BJ (cell line): ENCODE measurements around the gene UBASH3B. TPM values are rescaled to one million over a fixed set of nuclear protein-coding genes. Genes with fewer than 3 reads are reported as not detected.
A peak's percentile ranks its signal among the peaks of the same experiment; 100 is the strongest.

Experiments used
- CTCF ChIA-PET: fragments of 350-600 bp; formaldehyde crosslinking; extraction: SDS; loops from one replicate; lab custom pipeline; 2021; ENCODE audit warnings: antibody characterized with exemption, inconsistent platforms; lab: Yijun Ruan, JAX
- POLR2A ChIA-PET: fragments of 300-600 bp; sonication (Branson Sonifier 250); formaldehyde crosslinking; extraction: SDS; loops from one replicate; lab custom pipeline; 2021; ENCODE audit warnings: antibody characterized with exemption; lab: Charles Lee
- DNase-seq: peaks from one replicate; pipeline ENCODE4 v3.0.0-alpha.2; 2011; ENCODE audit warnings: low read depth
- H3K27me3 ChIP-seq: 2 replicates; pipeline ENCODE4 v1.6.0; 2011; ENCODE audit warnings: low read length; ENCODE audit not compliant: control insufficient read depth, insufficient read depth
- H3K36me3 ChIP-seq: 2 replicates; pipeline ENCODE4 v1.5.1; 2011; ENCODE audit warnings: low read length; ENCODE audit not compliant: control insufficient read depth, insufficient read depth
- H3K4me3 ChIP-seq: 2 replicates; pipeline ENCODE4 v1.5.1; 2011; ENCODE audit warnings: low read depth, mild to moderate bottlenecking, control low read depth, low read length
- CTCF ChIP-seq: IDR thresholded peaks from 2 replicates; pipeline ENCODE4 v1.5.1; 2011; ENCODE audit warnings: low read depth, mild to moderate bottlenecking, control low read depth, inconsistent platforms, low read length, moderate library complexity; ENCODE audit not compliant: insufficient read depth
- polyA plus RNA-seq: library from polyadenylated mRNA; depleted of rRNA; stranded (reverse); fragments of >200 nt; gene quantifications from 2 replicates; pipeline ENCODE4 v1.2.3, GENCODE V29; 2011

The UBASH3B gene
- polyA plus RNA-seq, 1 experiment, result 28.4 TPM

GRCh38 chr11:122634501-122634900 lies 21.0 kb upstream of the UBASH3B start:
- Histone ChIP-seq H3K4me3 (no peak overlapping the region), H3K36me3 (no peaks in the 10 kb centered on the region), H3K27me3 (no peaks in the 10 kb centered on the region)
- no peak for DNase-seq
- no peak for TF ChIP-seq CTCF
- ChIA-PET CTCF (interaction anchor here (0.7 to 10.4 kb wide), 11 partner anchors 13 to 220 kb away, joined by 3 to 124 read pairs (median 5); partner anchors contain the start of gene UBASH3B), POLR2A (interaction anchor here (0.6 kb wide), 1 partner anchor 136 kb away, joined by 3 read pairs; no protein-coding TSS in a partner anchor)

- no peaks in the 10 kb centered on the region for H3K36me3 ChIP-seq
- no peak for DNase-seq
- ChIA-PET CTCF (interaction anchor here (0.8 to 10.4 kb wide), 3 partner anchors 135 to 159 kb away, joined by 3 to 124 read pairs (median 4); no protein-coding TSS in a partner anchor), POLR2A (no interaction called here)
- H3K27me3 ChIP-seq, result no peaks in the 10 kb centered on the region
- H3K4me3 ChIP-seq, result no peak overlapping the region
- TF ChIP-seq CTCF, result no peak
Measured at GRCh38 chr11:122637541-122637940, 18.0 kb upstream of the UBASH3B start.

GRCh38 chr11:122642472-122642922 lies 13.0 kb upstream of the UBASH3B start:
- peak; percentile 74 for DNase-seq
- no peak for TF ChIP-seq CTCF
- Histone ChIP-seq H3K36me3 (no peaks in the 10 kb centered on the region), H3K4me3 (no peak overlapping the region), H3K27me3 (no peaks in the 10 kb centered on the region)
- POLR2A ChIA-PET, result interaction anchor here (0.6 kb wide), 1 partner anchor 410 kb away, joined by 4 read pairs; no protein-coding TSS in a partner anchor
- CTCF ChIA-PET, result interaction anchor here (0.9 to 1.8 kb wide), 4 partner anchors 9 to 140 kb away, joined by 3 to 4 read pairs (median 3); no protein-coding TSS in a partner anchor

- Histone ChIP-seq H3K27me3 (no peaks in the 10 kb centered on the region), H3K36me3 (no peaks in the 10 kb centered on the region), H3K4me3 (no peak overlapping the region)
- no peak for TF ChIP-seq CTCF
- ChIA-PET POLR2A (interaction anchor here (0.6 kb wide), 1 partner anchor 409 kb away, joined by 4 read pairs; no protein-coding TSS in a partner anchor), CTCF (interaction anchor here (0.9 to 1.8 kb wide), 4 partner anchors 9 to 139 kb away, joined by 3 to 4 read pairs (median 3); no protein-coding TSS in a partner anchor)
- no peak for DNase-seq
Measured at GRCh38 chr11:122642971-122643370, 12.6 kb upstream of the UBASH3B start.

GRCh38 chr11:122645847-122646246 lies 9.7 kb upstream of the UBASH3B start:
- no peak for DNase-seq
- Histone ChIP-seq H3K36me3 (no peaks in the 10 kb centered on the region), H3K27me3 (no peaks in the 10 kb centered on the region), H3K4me3 (no peak overlapping the region)
- ChIA-PET POLR2A (no interaction called here), CTCF (no interaction called here)
- TF ChIP-seq CTCF, result no peak
